D721Med (cell line): Measurements from ENCODE around the gene OR2A5.

ENCODE experiments used
- DNase-seq: peaks from one replicate; pipeline ENCODE4 v3.0.0; 2011; ENCODE audit warnings: low spot score; ENCODE audit not compliant: insufficient read length
- FAIRE-seq: peaks from 2 replicates; lab custom pipeline; 2011; peaks lifted over from hg19 to GRCh38; lab: Jason Lieb, UNC
- TF ChIP-seq, protein P1 (sequence below): IDR thresholded peaks from 2 replicates; pipeline ENCODE4 v1.5.1; 2012; ENCODE audit warnings: mild to moderate bottlenecking, control low read depth; ENCODE audit not compliant: insufficient read depth; ENCODE audit errors: missing control alignments

OR2A5 gene

DNA sequence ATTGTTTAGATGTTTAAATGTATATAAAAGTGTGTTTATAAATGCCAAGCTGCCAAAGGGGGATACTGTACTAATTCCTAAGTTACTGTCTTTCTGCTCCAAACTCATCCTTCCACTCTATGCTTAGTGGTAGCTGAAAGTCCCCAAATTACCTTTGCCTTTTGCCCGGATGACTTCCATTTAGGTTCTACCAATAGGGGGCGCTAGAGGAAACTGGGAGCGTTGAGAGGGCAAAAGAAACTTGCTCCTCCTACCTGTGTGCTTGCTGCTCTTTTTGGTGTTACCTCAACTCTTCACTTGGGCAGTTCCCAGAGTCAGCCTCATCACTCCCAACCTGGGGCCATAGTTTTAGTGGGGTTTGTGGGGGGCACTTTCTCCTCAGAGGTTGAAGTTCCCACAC, 15.0 kb downstream of the OR2A5 start:
- DNase-seq = no peak
- TF ChIP-seq, protein P1, sequence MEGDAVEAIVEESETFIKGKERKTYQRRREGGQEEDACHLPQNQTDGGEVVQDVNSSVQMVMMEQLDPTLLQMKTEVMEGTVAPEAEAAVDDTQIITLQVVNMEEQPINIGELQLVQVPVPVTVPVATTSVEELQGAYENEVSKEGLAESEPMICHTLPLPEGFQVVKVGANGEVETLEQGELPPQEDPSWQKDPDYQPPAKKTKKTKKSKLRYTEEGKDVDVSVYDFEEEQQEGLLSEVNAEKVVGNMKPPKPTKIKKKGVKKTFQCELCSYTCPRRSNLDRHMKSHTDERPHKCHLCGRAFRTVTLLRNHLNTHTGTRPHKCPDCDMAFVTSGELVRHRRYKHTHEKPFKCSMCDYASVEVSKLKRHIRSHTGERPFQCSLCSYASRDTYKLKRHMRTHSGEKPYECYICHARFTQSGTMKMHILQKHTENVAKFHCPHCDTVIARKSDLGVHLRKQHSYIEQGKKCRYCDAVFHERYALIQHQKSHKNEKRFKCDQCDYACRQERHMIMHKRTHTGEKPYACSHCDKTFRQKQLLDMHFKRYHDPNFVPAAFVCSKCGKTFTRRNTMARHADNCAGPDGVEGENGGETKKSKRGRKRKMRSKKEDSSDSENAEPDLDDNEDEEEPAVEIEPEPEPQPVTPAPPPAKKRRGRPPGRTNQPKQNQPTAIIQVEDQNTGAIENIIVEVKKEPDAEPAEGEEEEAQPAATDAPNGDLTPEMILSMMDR = peak; percentile 14
- no peak for FAIRE-seq

DNA sequence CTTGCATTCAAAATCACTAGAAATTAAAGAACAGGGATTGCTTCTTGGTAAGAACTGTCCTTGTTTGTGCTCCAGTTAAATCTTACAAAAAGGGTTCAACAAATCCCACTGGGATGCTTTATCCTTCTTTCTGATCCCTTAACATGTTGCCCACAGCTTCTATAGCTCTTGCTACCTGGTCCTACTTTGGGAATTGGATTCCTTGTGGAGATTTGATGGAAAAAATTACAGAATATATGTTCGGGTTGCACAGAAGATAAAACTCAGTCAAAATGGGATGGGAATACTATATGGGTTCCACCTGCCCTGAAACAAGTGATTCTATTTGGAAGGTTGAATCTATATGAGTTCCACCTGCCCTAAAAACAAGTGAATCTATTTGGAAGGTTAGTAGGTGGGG, 20.8 kb downstream of the OR2A5 start, which contains the start of gene OR2A25:
Gene OR2A25, plus strand, starts transcription at position 301 of the 400 bp plus-strand sequence. CDS start 4,409 bp downstream, outside the sequence.
- FAIRE-seq = no peak
- TF ChIP-seq, protein P1 = no peak
- no peak for DNase-seq

DNA sequence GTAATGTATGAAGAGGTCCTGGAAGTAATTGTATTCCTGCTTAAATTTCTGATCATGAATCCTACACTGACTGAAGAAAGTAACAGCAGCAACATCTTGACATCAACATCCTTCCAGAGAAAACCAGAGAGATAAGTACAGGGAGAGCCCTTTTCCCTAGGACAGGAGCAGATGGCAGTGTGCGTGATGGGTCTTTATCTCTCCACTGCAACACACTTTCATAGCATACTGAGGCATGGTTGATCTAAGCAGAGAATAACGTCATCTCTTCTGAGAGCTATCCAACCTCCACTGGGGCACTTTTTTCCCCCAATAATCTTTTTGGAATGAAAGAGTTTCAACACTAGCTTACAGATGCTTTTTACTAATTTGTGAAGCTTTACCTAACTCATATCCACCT, 21.2 kb downstream of the OR2A5 start:
- TF ChIP-seq, protein P1 = no peak
- FAIRE-seq = no peak
- no peak for DNase-seq

DNA sequence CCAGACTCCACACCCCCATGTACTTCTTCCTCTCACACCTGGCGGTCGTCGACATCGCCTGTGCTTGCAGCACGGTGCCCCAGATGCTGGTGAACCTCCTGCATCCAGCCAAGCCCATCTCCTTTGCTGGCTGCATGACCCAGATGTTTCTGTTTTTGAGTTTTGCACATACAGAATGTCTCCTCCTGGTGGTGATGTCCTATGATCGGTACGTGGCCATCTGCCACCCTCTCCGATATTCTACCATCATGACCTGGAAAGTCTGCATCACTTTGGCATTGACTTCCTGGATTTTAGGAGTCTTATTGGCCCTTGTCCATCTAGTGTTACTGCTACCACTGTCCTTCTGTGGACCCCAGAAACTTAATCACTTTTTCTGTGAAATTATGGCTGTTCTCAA, 25.6 kb downstream of the OR2A5 start:
- no peak for FAIRE-seq
- TF ChIP-seq, protein P1 = no peak
- DNase-seq = no peak

DNA sequence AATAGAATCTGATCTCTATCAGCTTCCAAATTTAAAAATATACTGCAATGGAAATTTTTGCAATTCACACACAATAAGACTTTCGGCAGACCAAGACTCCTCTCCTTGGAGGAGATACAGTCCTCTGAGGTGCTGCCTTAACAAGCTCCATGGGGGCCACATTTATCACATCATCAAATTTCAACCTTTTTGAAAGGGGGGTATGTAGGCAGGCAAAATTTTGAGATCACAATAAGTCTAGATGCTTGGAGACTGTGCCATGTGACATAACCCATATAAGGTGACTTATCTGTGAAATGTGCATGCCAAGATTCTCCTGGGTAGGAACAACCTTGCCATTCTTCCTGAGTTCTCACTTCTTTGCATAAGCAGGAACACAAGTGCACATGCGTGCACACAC, 37.2 kb downstream of the OR2A5 start, which contains the start of gene OR2A12:
Gene OR2A12, plus strand, starts transcription at position 301 of the 400 bp plus-strand sequence. CDS start 8,830 bp downstream, outside the sequence.
- no peak for FAIRE-seq
- TF ChIP-seq, protein P1 = no peak

DNA sequence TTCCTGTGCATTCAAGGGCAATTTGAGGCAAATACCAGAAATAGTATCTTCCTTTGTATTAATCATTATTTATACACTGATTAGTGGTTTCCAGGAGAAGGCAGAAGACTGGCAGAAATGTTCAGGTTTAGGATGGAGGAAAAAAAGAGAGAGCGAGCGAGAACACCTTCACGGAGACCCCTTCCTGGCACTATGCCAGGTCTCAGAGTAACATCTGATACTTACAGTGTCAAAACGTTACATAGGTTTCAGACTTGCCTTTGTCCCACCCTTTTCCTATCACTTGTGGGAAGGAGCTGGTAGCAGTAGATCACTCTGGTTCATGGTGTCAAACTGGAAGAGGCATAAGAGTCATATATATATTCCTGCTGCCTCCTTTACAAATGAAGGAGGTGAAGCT, 38.0 kb downstream of the OR2A5 start:
- TF ChIP-seq, protein P1 = no peak
- FAIRE-seq (no peak), DNase-seq (no peak)

More for the DNA sequence above, 37.2 kb downstream of the OR2A5 start, which contains the start of gene OR2A12:
- DNase-seq = no peak

DNA sequence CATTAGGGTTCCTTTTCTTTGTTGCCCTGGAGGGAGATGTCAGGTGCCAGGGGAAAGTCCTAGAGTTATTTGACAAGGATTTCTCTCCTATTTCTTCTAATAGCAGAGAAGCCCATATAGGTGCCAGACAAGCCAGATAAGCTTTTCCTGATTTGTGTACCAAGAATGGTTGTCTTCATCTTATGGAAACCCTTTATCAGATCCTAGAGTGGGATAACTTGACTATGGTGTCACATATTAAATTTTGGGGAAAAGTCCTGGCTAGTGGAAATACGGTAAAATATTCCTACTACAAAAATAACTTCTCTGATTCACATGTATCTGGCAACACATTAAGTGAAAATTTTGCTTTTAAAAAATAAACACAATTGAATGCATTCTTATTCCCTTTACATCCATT, 38.5 kb downstream of the OR2A5 start:
- DNase-seq = no peak
- TF ChIP-seq, protein P1 = no peak
- FAIRE-seq = no peak
